ENCODE results near the gene SMIM13. TPM values are rescaled to one million over a fixed set of nuclear protein-coding genes. Genes with fewer than 3 reads are reported as not detected.
A peak's percentile ranks its signal among the peaks of the same experiment; 100 is the strongest.
"Not testable (repeated sequence)": the region's sequence is repeated elsewhere in the genome, so short reads cannot be mapped to it uniquely, and the experiment has no call there.

The SMIM13 gene
- total RNA-seq, 1 experiment from 2014 or later: 16.3 TPM

DNA sequence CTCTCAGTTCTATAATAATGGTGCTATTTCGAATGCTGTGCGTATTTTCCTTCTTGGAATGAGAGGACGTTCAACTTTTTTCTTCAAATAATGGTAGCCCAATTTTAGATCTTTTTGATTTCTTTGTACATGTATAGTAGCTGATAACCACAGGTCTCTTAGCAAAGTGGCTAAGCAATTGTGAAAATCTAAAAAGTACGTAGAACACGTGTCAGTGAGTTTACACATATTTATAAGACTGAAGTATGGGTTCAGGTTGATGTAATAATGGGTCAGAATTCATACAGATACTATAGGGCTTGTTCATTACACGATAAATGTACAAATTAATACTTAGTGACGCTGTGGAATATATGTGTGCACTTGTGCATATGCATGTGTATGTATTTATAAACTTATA is 1.3 kb downstream of the SMIM13 start:
- peak overlapping the region; percentile 97 for H3K27ac ChIP-seq
- H3K4me3 ChIP-seq: peak overlapping the region; percentile 95
- no peaks in the 10 kb centered on the region for H3K9me3 ChIP-seq (replicated peaks)
- H3K27me3 ChIP-seq: no peaks in the 10 kb centered on the region
- DNase-seq: no peak
- H3K36me3 ChIP-seq: peaks cover 6% of the 10 kb centered on the region; the same call in 1 of the 2 replicates
- H3K4me1 ChIP-seq: 0 out of 2 replicates have a peak, but pooled peaks cover 3% of the 10 kb centered on the region

DNA sequence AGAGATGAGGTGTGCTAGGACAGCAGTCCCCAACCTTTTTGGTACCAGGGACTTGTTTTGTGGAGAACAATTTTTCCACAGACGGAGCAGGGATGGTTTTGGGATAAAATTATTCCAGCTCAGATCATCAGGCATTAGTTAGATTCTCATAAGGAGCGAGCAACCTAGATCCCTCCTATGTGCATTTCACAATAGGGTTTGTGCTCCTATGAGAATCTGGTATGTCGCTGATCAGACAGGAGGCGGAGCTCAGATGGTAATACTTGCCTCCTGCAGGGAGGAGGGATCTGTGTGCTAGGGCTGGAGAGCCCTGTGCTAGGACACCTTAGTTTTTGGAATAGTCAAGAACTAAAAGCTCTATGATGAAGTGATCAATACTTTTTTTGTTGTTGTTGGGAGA is 2.5 kb downstream of the SMIM13 start:
- peak in 1 of 2 experiments; percentile 18 for DNase-seq
- no peaks in the 10 kb centered on the region for H3K27me3 ChIP-seq
- H3K36me3 ChIP-seq: peaks cover 10% of the 10 kb centered on the region; the same call in 1 of the 2 replicates
- H3K4me1 ChIP-seq: 0 out of 2 replicates have a peak, but pooled peaks cover 3% of the 10 kb centered on the region
- H3K9me3 ChIP-seq (replicated peaks): no peaks in the 10 kb centered on the region
- H3K4me3 ChIP-seq: no peak overlapping the region
- H3K27ac ChIP-seq: no peak overlapping the region

DNA sequence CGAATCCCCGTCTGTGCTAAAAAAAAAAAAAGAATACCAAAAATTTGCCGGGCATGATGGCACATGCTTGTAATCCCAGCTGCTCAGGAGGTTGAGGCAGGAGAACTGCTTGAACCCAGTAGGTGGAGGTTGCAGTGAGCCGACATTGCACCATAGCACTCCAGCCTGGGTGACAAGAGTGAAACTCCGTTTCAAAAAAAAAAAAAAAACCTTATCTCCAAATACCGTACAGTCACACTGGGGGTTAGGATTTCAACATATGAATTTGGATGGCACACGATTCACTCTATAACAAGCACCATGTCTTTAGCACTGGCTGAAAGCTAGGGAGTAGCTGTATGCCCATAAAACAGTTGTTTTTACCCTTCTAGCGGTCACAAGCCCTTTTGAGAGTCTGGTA is 3.8 kb downstream of the SMIM13 start:
- Histone ChIP-seq H3K4me1 (0 out of 2 replicates have a peak, but pooled peaks cover 3% of the 10 kb centered on the region), H3K9me3 (replicated peaks) (no peaks in the 10 kb centered on the region), H3K27ac (no peak overlapping the region), H3K36me3 (peaks cover 10% of the 10 kb centered on the region; the same call in 1 of the 2 replicates), H3K4me3 (no peak overlapping the region), H3K27me3 (no peaks in the 10 kb centered on the region)
- DNase-seq: no peak

DNA sequence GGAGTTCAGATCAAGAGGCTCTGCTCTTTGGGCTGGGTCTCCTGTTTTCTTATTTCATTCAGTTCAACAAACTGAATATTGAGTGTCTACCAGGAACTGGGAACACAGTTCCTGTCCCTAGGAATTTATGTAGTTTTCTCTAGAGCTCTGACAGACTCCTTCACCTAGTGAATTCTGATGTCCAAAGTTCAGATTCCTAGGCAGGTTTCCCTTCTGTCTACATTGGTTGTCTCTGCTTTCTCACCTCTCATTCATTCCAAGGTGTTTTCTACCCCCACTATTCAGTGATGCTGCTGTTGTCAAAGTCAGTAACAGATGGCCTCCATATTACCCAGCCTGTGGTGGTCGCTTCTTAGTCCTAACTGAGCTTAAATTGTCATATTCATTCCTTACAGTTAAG is 4.4 kb downstream of the SMIM13 start:
- Histone ChIP-seq H3K4me3 (no peak overlapping the region), H3K27me3 (no peaks in the 10 kb centered on the region), H3K4me1 (no peaks in the 10 kb centered on the region), H3K27ac (no peak overlapping the region), H3K36me3 (peaks cover 10% of the 10 kb centered on the region; the same call in 1 of the 2 replicates), H3K9me3 (replicated peaks) (no peaks in the 10 kb centered on the region)
- no peak for DNase-seq

DNA sequence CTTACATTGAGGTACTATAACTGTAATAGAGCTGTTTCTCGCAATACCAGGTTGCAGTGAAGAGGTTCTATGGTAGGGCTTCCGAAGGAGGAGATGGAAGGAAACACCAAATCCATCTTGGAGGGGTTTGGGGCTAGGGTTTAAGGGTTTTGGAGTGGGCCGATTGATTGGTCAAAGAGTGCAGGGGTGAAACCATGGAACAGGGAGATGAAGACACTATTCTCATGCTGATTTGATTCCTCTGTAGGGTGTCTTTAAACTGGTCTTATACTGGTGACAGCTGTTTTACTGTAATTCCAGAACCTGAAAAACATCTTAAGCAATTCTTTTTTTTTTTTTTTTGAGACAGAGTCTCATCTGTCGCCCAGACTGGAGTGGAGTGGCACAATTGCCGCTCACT is 7.8 kb downstream of the SMIM13 start:
- Histone ChIP-seq H3K27me3 (no peaks in the 10 kb centered on the region), H3K36me3 (peaks cover 10% of the 10 kb centered on the region; the same call in 1 of the 2 replicates), H3K27ac (no peak overlapping the region), H3K4me3 (no peak overlapping the region), H3K4me1 (no peaks in the 10 kb centered on the region), H3K9me3 (replicated peaks) (no peaks in the 10 kb centered on the region)
- DNase-seq: no peak

DNA sequence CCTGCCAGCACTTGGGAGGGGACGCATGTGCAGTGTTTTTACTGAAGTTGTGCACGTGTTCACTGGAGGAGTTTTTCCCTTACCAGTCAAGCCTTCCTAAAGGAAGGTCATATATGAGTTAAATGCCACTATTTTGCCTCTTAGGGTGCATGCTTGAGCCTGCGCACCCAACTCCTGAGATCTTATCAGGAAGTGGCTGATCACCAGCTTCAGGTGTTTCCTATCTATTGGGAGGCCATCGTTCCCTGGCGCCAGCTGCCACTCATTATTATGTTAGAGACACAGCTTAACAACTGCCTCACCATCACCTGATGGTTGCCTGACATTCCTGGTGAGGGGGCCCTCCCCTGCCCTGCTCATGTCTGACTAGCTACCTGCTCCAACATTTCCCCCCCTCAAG is 9.4 kb downstream of the SMIM13 start:
- Histone ChIP-seq H3K9me3 (replicated peaks) (no peaks in the 10 kb centered on the region), H3K27me3 (no peaks in the 10 kb centered on the region), H3K4me1 (no peaks in the 10 kb centered on the region), H3K27ac (no peak overlapping the region), H3K36me3 (peaks cover 10% of the 10 kb centered on the region), H3K4me3 (no peak overlapping the region)
- DNase-seq: no peak

DNA sequence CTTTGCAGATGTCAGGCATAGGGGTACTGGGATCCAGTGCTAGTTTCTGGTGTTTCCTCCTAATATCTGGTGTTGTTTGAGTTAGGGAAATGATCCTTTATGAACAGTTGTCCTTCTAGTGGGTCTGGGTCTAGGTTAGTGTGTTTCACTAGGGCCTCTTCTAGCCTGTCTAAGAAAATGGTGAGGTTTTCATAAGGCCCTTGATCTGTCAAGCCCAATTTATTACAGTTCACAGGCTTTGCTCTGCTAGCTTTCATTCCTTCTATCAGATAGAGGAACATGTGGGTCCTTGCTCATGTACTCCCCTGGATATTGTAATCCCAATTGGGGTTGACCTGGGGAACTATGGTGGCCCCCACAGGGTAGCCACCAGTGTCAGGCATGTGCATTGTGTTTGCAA is 15.1 kb downstream of the SMIM13 start:
- Histone ChIP-seq H3K27ac (no peak overlapping the region), H3K27me3 (no peaks in the 10 kb centered on the region), H3K9me3 (replicated peaks) (no peaks in the 10 kb centered on the region), H3K4me3 (no peak overlapping the region), H3K4me1 (no peaks in the 10 kb centered on the region), H3K36me3 (no peaks in the 10 kb centered on the region; the same call in 1 of the 2 replicates)
- DNase-seq: no peak

DNA sequence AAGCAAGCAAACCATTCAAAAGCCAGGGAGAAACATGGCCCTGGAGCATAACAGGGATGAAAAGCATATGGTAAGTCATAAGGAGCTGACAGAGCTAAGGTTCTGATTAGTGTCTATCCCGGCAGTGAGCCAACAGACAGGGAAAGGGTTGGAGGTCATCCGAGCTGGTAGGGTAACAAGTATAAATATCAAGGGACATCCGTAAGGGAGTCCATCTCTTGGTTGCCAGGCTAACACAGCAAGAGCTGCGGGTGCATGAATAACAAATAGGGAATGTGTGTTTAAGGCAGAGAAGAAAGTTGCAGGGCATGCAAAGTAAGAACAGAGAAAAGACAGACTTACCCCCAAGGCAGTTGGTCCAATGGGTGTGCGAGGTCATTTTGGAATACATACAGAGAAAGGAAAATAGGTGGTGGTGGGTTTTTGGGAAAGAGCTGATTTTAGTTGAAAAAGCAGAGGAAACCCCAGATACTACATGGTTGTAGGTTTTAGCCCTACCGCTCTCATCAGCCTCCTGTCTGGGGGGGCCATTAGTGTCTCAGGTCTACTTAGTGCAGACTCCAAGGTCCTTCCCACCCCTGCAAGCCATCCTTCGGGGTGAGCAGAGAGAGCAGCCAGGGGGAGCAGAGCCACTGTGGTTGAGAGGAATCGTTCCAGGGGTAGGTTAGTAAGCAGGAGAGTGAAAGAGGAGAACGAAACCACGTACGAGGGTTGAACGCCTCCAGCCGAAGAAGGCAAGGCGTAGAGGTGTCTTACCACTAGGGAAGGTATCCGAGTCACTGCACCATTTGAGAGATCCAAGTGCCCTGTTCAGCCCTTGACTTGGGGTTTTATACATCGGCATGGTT is 17.5 kb downstream of the SMIM13 start, which contains the start of gene ERVFRD-1:
Gene ERVFRD-1 (minus strand): TSS at position 805 of the 848 bp plus-strand sequence. CDS start 6,415 bp downstream, outside the sequence.
- H3K27ac ChIP-seq: no peak within 1 kb of the TSS
- H3K4me1 ChIP-seq: no peaks in the 10 kb centered on the region
- H3K9me3 ChIP-seq (replicated peaks): no peaks in the 10 kb centered on the region
- no peak for DNase-seq
- H3K27me3 ChIP-seq: no peaks in the 10 kb centered on the region
- no peaks in the 10 kb centered on the region; the same call in 1 of the 2 replicates for H3K36me3 ChIP-seq
- H3K4me3 ChIP-seq: no peak within 1 kb of the TSS

DNA sequence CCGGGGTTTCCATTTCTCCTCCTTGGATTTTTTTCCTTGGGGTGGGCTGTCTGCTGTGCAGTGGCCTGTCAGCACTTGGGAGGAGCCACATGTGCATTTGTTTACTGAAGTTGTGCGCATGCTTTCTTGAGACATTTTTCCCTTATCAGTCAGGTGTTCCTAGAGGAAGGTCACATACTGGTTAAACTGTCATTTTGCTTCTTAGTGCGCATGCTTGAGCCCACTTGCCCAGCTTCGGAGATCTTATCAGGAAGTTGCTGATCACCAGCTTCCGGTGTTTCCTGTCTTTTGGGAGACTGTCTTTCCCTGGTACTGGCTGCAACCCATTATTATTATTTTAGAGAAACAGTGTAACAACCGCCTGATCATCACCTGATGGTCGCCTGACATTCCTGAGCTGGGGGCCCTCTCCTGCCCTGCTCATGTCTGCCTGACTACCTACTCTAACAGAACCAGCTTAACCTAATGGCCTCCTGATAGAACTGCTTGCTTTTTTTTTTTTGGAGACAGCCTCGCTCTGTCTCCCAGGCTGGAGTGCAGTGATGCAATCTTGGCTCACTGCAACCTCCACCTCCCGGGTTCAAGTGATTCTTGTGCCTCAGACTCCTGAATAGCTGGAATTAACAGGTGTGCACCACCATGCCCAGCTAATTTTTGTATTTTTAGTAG is 18.3 kb downstream of the SMIM13 start:
- Histone ChIP-seq H3K4me1 (no peaks in the 10 kb centered on the region), H3K27me3 (no peaks in the 10 kb centered on the region), H3K27ac (no peak overlapping the region), H3K36me3 (no peaks in the 10 kb centered on the region; the same call in 1 of the 2 replicates), H3K4me3 (no peak overlapping the region), H3K9me3 (replicated peaks) (no peaks in the 10 kb centered on the region)
- DNase-seq: no peak

DNA sequence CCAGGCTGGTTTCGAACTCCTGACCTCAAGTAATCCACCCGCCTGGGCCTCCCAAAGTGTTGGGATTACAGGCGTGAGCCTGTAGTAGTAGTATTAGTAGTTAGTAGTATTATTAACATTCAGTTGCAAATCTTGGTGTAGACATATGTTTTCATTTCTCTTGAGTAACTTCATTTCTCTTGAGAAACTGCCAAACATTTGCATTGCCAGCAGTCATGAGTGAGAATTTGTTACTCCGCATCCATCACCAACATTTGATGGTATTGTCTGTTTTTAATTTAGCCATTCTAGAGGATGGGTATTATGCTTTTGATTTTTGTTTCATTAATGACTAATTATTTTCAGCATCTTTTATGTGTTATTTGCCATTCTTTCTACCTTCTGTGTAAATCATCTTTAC is 19.4 kb downstream of the SMIM13 start:
- Histone ChIP-seq H3K9me3 (replicated peaks) (no peaks in the 10 kb centered on the region), H3K27me3 (no peaks in the 10 kb centered on the region), H3K4me3 (no peak overlapping the region), H3K36me3 (no peaks in the 10 kb centered on the region), H3K27ac (no peak overlapping the region), H3K4me1 (no peaks in the 10 kb centered on the region)
- DNase-seq: no peak

DNA sequence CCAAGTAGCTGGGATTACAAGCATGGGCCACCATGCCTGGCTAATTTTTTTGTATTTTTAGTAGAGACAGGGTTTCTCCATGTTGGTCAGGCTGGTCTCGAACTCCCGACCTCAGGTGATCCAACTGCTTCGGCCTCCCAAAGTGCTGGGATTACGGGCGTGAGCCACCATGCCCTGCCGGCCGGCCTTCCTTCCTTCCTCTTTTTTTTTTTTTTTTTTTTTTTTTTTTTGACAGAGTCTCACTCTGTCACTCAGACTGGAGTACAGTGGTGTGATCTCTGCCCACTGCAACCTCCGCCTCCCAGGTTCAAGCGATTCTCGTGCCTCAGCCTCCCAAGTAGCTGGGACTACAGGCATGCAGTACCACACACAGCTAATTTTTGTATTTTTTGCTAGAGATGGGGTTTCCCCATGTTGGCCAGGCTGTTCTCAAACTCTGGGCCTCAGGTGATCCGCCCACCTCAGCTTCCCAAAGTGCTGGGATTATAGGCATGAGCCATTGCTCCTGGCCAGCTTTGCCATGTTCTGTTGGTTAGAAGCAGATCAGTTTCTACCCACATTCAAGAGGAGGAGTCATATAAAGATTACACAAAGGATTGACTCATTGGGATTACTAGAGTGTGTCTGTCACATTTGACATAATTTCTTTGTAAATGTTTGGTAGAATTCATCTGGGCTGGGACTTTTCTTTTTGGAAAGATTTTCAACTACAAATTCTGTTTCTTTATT is 22.3 kb downstream of the SMIM13 start:
- not testable (repeated sequence) for H3K4me3 ChIP-seq; H3K27me3 ChIP-seq; H3K27ac ChIP-seq; DNase-seq; H3K9me3 ChIP-seq (replicated peaks); H3K36me3 ChIP-seq; H3K4me1 ChIP-seq

DNA sequence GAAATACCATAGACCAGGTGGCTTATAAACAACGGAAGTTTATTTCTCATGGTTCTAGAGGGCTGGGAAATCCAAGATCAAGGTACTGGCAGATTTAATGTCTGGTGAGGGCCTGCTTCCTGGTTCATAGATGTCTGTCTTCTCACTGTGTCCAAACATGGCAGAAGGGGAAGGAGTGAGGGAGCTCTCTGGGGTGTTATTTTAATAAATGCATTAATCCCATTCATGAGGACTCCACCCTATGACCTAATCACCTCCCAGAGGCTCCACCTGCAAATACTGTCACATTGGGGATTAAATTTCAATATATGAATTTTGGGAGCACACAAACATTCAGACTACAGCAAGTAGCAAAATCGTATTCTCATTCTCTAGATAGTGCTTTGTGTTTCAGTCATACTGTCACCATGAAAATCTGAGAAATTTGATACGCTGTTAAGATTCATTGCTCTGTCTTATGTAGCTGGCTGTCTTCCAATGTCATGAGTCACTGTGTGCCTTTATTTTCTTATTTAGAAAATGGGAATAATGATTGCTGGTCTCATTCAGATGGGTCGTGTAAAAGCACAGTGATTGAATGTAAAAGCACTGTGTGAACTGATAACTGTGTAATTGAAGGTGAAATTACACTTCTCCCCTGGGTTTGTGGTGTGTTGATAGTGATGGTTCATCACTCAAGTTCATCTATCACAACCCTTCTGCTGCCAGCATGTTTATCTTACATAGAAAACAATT is 26.8 kb downstream of the SMIM13 start:
- peak in 1 of 2 experiments; percentile 46 for DNase-seq

DNA sequence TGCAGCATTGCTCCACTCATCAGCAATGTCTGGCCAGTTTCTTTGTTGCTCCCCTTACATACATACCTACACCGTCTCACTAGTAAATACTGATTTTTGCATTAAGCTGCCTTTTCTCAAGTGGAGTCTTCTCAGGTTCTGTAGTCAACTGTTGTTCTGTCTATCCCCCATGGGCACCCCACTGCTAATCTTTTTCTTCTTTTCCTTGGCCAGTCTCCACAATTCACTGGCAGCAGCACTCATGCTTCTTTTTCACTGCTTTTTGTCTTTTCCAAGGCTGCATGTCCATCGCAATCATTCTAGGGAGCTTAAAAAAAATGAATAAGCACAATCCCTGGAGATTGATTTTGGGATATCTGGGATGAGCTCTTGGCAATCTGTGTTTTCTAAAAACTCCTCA is 28.2 kb downstream of the SMIM13 start:
- no peak overlapping the region for H3K4me3 ChIP-seq
- no peaks in the 10 kb centered on the region for H3K9me3 ChIP-seq (replicated peaks)
- no peak overlapping the region for H3K27ac ChIP-seq
- no peaks in the 10 kb centered on the region for H3K27me3 ChIP-seq
- no peaks in the 10 kb centered on the region for H3K36me3 ChIP-seq
- peak in 1 of 2 experiments; percentile 15 for DNase-seq
- peaks cover 8% of the 10 kb centered on the region for H3K4me1 ChIP-seq

More for the DNA sequence above, 26.8 kb downstream of the SMIM13 start:
- Histone ChIP-seq H3K27ac (no peak overlapping the region; the same call in 1 of the 2 replicates), H3K9me3 (replicated peaks) (no peaks in the 10 kb centered on the region), H3K27me3 (no peaks in the 10 kb centered on the region), H3K4me1 (peaks cover 8% of the 10 kb centered on the region), H3K36me3 (no peaks in the 10 kb centered on the region), H3K4me3 (no peak overlapping the region)

DNA sequence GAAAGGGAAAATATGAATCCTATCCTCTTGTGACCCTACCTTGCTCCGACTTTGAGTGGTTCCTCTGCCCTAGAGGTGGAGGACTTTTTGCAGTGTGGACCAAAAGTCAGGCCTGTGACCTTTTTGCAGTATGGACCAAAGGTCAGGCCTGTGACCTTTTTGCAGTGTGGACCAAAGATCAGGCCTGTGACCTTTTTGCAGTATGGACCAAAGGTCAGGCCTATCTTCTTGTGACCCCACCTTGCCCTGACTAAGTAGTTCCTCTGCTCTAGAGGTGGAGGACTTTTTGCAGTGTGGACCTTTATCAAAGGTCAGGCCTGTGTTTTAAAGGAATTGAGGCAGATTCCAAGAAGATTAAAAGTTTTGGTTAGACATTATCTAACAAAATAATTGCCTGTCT is 28.7 kb downstream of the SMIM13 start:
- Histone ChIP-seq H3K9me3 (replicated peaks) (no peaks in the 10 kb centered on the region), H3K27ac (no peak overlapping the region), H3K4me3 (no peak overlapping the region), H3K27me3 (no peaks in the 10 kb centered on the region), H3K4me1 (peaks cover 8% of the 10 kb centered on the region), H3K36me3 (no peaks in the 10 kb centered on the region)
- DNase-seq: no peak
